HG03280 (cell line): ENCODE data around the gene FOLH1.
"Not testable (repeated sequence)": the region's sequence is repeated elsewhere in the genome, so short reads cannot be mapped to it uniquely, and the experiment has no call there.

Experiments
- ATAC-seq: cut with Tn5 transposase; IDR thresholded peaks from one replicate; pipeline ENCODE4 v1.9.1; 2021; ENCODE audit warnings: mild to moderate bottlenecking, moderate library complexity; ENCODE audit not compliant: unreplicated experiment

Gene FOLH1

DNA sequence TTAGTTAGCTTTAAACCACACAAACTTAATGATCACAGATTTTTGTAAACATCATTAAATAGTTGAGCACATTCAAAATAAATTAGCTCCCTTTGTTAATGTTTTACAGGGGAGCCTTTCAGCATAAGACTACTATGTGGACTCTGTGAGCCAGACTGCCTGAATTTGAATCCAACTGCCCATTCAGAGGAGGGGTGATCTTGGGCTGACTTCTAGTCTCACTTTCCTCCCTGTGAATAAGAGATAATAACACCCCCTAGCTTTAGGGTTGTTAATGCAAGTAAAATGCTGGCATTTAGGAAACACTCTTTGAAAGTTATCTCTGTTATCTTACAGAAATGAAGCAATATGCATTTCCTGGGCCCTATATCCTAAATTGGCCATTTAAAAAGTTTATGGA is 23.6 kb downstream of the FOLH1 start:
- ATAC-seq = not testable (repeated sequence)

DNA sequence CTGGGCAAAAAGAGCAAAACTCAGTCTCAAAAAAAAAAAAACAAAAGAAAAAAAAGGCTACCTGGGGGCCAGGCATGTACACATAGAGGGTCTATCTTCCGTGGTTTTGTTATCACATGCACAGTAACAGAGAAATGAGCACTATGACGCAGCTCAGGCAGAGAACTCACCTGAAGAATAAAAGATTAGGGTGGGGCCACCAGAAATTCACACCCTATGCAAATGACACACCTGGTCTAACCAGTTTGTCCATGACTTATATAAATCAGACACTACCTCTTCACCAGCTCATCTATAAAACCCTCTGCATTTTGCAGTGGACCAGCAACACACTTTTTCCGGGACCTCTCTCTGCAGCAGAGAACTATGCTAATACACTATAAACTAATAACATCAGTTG is 30.5 kb downstream of the FOLH1 start:
- ATAC-seq = not testable (repeated sequence)

DNA sequence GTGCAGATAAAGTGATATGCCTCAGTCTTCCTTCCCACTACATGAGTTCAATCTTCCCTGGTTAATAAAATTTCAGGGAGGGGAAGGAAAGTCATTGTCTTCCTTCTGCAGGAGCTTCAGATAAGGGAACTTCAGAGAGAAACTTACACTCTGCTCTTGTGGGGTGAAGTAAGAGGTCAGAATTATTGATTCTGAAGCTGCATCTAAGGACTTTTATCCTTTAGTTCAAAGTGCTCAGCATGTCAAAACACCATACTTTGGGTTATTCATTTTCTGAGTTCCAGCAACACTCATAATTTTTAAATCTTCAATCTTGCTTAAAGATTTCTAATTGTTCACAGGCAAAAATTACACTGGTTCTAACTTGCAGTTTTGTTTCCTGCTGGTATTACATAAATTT is 33.0 kb downstream of the FOLH1 start:
- not testable (repeated sequence) for ATAC-seq

DNA sequence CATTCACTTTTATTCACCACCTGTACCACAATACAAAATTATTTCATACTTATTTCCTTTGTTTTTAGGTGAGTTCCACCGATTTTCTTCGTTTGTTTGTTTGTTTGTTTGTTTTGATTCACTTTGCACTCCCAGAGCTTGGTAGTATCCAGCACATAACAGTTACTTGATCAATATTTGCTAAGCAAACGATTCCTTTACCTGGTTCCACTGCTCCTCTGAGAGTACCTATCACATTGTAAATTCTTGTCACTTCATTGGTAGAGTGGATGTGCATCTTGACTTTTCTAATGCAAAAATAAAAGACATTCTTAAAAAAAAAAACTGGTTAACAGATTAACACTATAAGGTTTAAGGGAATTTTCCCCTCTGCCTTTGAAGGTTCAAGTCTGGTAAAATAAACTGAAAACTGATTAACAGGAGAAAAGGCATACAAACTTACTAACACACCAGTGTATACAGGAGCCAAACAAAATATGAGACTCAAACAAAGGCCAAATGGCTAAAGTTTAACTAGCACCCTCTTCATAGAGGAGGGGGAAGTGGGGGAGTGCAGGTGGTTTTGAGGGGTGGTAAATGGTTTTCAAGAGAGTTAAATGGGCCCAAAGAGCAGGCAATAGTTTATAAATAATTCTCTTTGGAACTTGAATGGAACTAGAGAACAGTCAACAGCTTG is 33.6 kb downstream of the FOLH1 start:
- not testable (repeated sequence) for ATAC-seq

DNA sequence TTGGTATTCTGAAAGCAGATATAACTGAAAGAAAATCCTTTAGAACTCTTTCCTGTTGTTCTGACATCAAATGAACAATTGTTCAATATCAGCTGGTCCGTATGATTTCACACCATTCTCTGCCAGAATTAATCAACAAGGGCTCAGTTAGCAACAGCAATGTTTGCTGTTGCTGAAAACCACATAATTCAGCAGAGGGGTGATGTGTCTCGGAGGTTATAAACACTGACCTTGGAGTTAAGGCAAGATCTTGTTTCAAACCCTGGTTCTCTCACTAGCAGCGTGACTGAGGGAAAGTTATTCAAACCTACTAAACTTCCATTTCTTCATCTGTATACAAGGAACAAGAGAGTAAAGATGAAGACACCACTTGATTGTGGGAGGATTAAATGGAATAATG is 36.8 kb downstream of the FOLH1 start:
- ATAC-seq = not testable (repeated sequence)

DNA sequence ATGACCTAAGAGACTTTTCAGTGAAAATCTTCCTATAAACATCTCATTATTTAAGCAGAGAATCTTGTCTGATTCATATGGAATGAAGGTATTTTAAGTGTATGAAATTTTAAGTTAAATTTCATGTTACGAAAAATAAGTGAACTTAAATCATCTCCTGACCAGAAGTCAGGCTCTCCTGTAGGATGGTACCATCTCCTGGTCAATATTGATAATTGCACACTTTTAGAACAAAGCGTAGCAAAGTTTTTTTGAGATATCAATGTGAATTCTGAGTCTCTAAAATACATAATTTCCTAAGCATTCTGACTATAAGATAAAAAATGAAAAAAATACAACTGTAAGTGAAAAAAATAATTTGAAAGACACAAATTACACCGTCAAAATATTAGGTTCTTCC is 38.8 kb downstream of the FOLH1 start:
- not testable (repeated sequence) for ATAC-seq

DNA sequence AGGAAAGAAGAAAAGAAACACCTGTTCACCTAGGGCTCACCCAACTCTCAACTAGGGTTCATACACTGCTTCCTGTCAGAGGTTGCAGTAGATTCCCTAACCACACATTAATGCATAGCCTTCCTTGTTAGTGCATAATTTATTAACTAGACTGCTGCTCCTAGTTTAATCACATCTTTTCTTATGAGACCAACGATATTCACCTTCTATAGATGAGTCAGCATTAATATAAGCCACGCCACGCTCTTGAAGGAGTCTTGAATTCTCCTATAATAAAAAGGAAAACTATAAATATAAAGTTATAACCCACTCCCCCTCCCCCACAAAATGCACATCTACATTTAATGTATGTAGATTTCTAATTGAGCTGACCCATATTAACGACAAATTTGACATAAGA is 39.4 kb downstream of the FOLH1 start:
- not testable (repeated sequence) for ATAC-seq

DNA sequence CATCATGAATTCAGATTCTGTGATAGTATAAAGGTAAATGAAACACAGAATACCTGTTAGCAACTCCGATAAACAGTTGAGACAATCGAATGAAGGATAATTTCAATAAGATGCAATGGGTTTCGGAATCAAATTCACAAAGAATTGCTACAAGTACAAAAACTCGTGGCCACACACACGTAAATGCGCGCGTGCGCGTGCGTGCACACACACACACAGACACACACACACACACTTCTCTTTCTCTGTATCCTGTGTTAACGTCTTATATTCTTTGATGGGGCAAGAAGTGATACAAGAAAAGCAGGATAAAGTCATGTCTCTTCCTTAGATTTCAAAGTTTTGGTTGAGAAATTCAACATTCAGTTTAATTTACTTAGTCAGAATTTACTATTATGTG is 57.2 kb downstream of the FOLH1 start:
- no peak for ATAC-seq

DNA sequence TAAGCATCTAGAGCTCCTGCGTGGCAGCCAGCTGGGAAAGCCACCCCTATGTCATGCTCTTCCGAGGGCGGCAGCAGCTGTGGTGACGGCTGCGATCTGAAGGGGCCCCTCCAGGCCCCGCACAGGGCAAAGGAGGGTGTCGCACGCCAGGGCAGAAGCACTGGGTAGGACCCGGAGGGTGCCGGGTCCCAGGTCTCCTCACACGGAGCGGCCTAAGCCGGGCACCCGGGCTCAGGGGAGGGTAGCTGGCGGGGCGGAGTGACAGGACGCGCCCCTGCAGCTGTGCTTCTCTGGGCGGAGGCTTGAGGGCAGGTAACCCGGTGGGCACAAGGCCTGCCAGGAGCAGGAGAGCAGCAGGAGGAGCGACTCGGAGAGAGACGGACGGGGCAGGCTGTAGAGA is 106.0 kb downstream of the FOLH1 start:
- ATAC-seq = not testable (repeated sequence)
